Vagina (tissue), 2 donors: ENCODE data around the gene THAP4.

ENCODE experiments used
- CTCF ChIP-seq, 3 experiments: fragments of 450-650 bp in 2 of 3; fragments of 200-600 bp in 1 of 3; sonication (generic) in 1 of 3; IDR thresholded peaks; one replicate each; pipeline ENCODE4 v1.5.1; 2017 to 2019; ENCODE audit warnings: antibody characterized with exemption in 3 of 3, mild to moderate bottlenecking in 2 of 3, moderate library complexity in 2 of 3
- POLR2A ChIP-seq, 2 donors: fragments of 450-650 bp; IDR thresholded peaks; one replicate each; pipeline ENCODE4 v1.6.1; 2017; ENCODE audit warnings: antibody characterized with exemption in 2 of 2, mild to moderate bottlenecking in 2 of 2, moderate library complexity in 2 of 2

GRCh38 chr2:241655516-241656189 is 18.7 kb upstream of the THAP4 start:
- TF ChIP-seq CTCF (IDR thresholded peaks at IDR 0.05) (no peak), POLR2A (IDR thresholded peaks at IDR 0.05) (no peak)
